AG10803 (cell line): ENCODE data around the gene PAX8.

Experiments used
- DNase-seq: peaks from one replicate; pipeline ENCODE4 v3.0.0; 2010; ENCODE audit warnings: low read depth
- H3K4me3 ChIP-seq: 2 replicates; pipeline ENCODE4 v1.5.1; 2011; ENCODE audit warnings: mild to moderate bottlenecking, low read length, control low read depth
- TF ChIP-seq, protein P1 (sequence below): conservative IDR thresholded peaks from 2 replicates; pipeline ENCODE4 v1.5.1; 2011; ENCODE audit warnings: mild to moderate bottlenecking, low read length, control low read depth, inconsistent platforms

The PAX8 gene

DNA sequence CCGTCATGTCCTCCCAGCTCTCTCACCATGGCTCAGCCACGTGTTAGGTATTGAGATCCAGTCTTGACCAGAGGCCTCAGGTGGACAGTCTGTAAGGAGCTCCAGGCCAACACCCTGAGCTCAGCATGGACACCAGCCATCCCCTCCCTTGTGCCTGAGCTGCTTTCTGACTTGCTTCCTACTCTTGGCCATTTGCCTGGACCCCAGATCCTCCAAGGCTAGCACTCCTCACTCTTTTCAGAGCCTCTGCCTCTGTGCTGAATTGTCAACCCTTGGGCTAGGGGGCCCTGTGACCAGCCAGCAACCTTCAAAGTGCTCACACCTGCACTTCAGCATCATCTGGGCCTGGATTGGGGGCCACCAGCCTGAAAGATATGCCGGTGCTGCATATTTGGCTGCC, 46.6 kb downstream of the PAX8 start:
- TF ChIP-seq, protein P1, sequence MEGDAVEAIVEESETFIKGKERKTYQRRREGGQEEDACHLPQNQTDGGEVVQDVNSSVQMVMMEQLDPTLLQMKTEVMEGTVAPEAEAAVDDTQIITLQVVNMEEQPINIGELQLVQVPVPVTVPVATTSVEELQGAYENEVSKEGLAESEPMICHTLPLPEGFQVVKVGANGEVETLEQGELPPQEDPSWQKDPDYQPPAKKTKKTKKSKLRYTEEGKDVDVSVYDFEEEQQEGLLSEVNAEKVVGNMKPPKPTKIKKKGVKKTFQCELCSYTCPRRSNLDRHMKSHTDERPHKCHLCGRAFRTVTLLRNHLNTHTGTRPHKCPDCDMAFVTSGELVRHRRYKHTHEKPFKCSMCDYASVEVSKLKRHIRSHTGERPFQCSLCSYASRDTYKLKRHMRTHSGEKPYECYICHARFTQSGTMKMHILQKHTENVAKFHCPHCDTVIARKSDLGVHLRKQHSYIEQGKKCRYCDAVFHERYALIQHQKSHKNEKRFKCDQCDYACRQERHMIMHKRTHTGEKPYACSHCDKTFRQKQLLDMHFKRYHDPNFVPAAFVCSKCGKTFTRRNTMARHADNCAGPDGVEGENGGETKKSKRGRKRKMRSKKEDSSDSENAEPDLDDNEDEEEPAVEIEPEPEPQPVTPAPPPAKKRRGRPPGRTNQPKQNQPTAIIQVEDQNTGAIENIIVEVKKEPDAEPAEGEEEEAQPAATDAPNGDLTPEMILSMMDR: no peak
- DNase-seq: no peak
- H3K4me3 ChIP-seq: no peak overlapping the region

DNA sequence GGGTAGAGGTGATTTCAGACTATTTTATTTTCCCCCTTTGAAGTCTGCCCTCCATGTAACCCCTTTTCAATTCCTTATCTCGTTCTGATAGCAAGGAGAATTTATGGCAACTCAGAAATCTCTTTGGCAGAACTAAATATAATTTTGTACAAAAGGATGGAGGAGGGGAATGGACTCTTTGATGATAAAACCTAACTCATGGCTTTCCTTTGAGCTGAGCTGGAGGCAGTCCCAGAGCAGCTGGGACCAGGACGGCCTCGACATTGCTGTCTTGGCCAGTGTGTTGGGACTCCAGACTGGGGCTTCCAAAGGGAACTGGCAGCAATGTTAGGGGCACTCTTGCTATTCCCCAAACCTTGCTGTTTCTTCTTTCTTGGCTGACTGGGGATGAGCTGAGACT, 47.7 kb downstream of the PAX8 start:
- TF ChIP-seq, protein P1: no peak
- DNase-seq: no peak
- H3K4me3 ChIP-seq: no peak overlapping the region

DNA sequence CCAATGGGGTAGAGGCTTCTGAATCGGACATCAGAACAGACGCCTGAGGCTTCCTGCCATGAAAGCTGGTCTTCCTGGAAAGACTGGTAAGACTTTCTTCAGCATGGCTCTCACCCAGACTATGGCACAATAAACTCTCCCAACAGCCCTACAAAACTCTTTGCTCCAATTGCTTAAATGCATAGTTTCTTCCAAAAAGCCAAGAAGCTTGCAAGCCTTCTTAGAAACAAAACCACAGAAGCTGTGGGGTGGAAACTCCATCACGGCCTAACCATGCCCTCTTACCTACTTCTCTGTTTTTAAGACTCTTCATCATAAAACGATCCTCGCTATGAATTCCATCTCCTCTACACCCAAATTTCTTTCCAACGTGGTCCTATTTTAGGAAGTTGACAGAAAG, 48.2 kb downstream of the PAX8 start:
- peak; percentile 48 for DNase-seq
- TF ChIP-seq, protein P1: no peak
- H3K4me3 ChIP-seq: no peak overlapping the region

DNA sequence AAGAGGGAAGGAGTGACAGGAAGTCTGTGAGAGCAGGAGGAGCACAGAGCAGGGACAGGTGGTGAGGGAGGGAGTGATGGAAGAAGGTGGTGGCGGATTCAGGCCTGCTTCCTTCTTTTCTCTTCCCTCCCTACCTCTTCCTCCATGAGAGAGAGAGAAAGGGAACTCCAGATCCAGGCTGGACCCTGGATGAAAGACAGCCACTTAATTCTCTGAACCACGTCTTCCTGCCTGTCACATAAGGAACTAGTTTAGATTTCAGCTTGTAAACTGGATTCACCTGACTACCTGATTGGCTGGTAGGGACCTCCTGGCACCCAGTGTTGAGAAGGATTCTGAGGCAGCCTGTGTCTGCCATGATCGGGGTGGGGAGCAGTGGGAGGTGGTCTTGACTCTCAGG, 48.9 kb downstream of the PAX8 start:
- no peak overlapping the region for H3K4me3 ChIP-seq
- no peak for DNase-seq
- TF ChIP-seq, protein P1: no peak

DNA sequence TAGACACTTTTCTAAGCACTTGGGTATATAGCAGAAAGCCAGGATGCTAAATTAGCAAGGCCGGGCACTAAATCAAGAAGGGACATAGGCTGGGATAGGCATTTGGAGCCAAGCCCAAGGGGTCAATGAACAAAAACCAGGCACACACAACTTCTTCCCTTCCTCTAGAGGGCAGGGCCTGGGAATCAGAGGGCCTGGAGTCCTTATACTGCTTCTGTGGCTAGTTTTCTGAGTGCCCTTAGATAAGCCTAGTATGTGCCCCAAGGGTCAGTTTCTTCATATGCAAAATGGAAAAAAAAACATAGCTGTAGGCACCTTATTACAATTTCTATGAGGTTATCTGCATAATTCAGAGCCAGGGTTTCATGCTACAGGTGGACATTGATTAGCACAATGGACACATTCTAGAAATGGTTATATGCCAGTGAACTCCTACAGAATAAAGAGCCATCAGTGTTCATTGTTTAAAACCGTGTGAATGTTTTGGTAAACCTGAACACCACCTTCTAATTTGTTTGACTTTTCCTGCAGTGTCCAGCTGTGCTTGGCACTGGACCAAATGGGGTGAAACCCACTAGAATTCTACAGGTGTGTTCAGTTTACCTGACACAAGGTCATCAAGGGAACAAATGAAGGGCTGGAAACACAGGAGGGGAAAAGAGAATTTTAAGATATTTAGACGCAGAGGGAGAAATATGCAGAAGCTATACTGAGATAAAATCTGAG, 49.6 kb downstream of the PAX8 start:
- DNase-seq: no peak
- TF ChIP-seq, protein P1: no peak
- H3K4me3 ChIP-seq: no peak overlapping the region

DNA sequence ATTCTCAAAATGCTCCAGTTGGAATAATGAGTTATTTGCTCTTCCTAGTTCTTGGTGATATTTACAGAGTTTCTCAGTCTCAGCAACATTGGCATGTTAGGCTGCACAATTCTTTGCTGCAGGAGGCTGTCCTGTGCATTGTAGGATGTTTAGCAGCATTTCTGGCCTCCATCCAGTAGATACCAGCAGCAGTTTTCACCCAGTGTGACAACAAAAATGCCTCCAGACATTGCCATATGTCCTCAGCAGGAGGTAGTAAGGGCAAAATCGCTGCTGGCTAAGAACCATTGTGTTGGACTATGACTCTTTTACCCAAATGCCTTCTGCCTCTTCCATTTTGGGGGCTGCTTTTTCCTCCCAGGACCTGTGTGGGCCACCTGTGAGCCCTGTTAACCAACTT, 50.4 kb downstream of the PAX8 start:
- no peak overlapping the region for H3K4me3 ChIP-seq
- TF ChIP-seq, protein P1: no peak
- DNase-seq: no peak

DNA sequence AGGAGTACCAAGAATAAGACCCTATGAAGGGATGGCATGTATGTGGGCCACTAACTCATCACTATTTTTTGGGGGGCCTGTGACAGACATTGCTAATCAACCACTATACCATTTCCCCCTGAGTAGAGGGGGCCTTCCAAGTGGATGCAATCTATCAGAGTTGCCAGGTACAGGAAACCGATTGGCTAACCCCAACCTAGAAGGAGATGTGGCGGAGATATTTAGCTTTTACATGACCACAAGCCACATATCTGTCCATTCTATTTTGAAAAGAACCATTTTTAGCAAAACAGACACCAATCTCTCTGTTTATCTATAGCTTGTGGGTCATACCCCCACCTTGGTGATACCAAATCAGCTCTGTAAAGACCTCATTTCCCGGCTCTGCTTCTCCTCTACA, 51.0 kb downstream of the PAX8 start:
- TF ChIP-seq, protein P1: no peak
- no peak overlapping the region for H3K4me3 ChIP-seq
- DNase-seq: no peak
